Body of pancreas (tissue), 4 donors: ENCODE measurements around the gene P2RX4. TPM values are rescaled to one million over a fixed set of nuclear protein-coding genes. Genes with fewer than 3 reads are reported as not detected.

ENCODE experiments used
- ATAC-seq: fragments of 150-250 bp; one replicate; pipeline ENCODE4 v1.9.1; 2016
- DNase-seq, 4 donors: peaks; one replicate each; pipeline ENCODE4 v3.0.0-alpha.2; 2019
- H3K27ac ChIP-seq, 4 donors: fragments of 200-600 bp; sonication (generic); 1 replicate in 3 of 4; 2 replicates in 1 of 4; pipeline versions ENCODE4 v1.5.1 to v1.6.1; 2016 to 2019; ENCODE audit warnings: mild to moderate bottlenecking in 1 of 4, mixed read lengths in 1 of 4, moderate library complexity in 1 of 4
- H3K27me3 ChIP-seq, 2 donors: fragments of 200-600 bp; sonication (generic); one replicate each; pipeline ENCODE4 v1.6.0; 2016; ENCODE audit warnings: mild to moderate bottlenecking in 1 of 2
- H3K36me3 ChIP-seq, 2 donors: fragments of 200-600 bp; sonication (generic); replicated peaks in 1 of 2; 2 replicates each; pipeline ENCODE4 v1.5.1; 2016; ENCODE audit warnings: low read depth in 2 of 2; ENCODE audit not compliant: insufficient read depth in 1 of 2
- H3K4me1 ChIP-seq: fragments of 200-600 bp; sonication (generic); one replicate; pipeline ENCODE4 v1.6.0; 2016
- H3K4me3 ChIP-seq, 2 donors: fragments of 200-600 bp; sonication (generic); 1 replicate in 1 of 2; 2 replicates in 1 of 2; pipeline ENCODE4 v1.5.1; 2016 to 2019
- H3K9me3 ChIP-seq, 3 donors: fragments of 200-600 bp; sonication (generic); 1 replicate in 2 of 3; 2 replicates in 1 of 3; pipeline ENCODE4 v1.5.1; 2016
- CTCF ChIP-seq, 7 experiments: fragments of 450-650 bp in 4 of 7; fragments of 200-600 bp in 3 of 7; sonication (generic) in 3 of 7; IDR thresholded peaks; one replicate each; pipeline ENCODE4 v1.5.1; 2016 to 2019; ENCODE audit warnings: antibody characterized with exemption in 7 of 7
- POLR2A ChIP-seq, 3 donors: fragments of 450-650 bp; IDR thresholded peaks; one replicate each; pipeline ENCODE4 v1.6.1; 2016; ENCODE audit warnings: antibody characterized with exemption in 3 of 3, mild to moderate bottlenecking in 2 of 3
- WGBS, 2 donors: methylation state at CpG; one replicate each; pipeline ENCODE4 v1.1.5; 2017; 5-methylcytosine and 5-hydroxymethylcytosine counted together
- intact Hi-C: fragments of 100-400 bp; cut with DNase I; formaldehyde crosslinking; loops from one replicate; pipeline ENCODE4 v1.15.1; 2023
- total RNA-seq, 2 donors: library from RNA; depleted of rRNA; stranded (reverse); fragments of >200 nt; gene quantifications; one replicate each; pipeline ENCODE4 v1.1.0, GENCODE V29; 2016

The P2RX4 gene
- total RNA-seq, 2 donors from 2014 or later, result 50.1 to 58.1 TPM

GRCh38 chr12:121230538-121230907 lies 20.6 kb downstream of the P2RX4 start:
- H3K27ac ChIP-seq, result no peak overlapping the region
- intact Hi-C loops, result no loop called here

GRCh38 chr12:121232163-121232562 lies 22.2 kb downstream of the P2RX4 start:
- ATAC-seq, result no peak
- intact Hi-C loops, result no loop called here
- H3K9me3 ChIP-seq, result no peaks in the 10 kb centered on the region

More at GRCh38 chr12:121230538-121230907, 20.6 kb downstream of the P2RX4 start:
- Histone ChIP-seq H3K36me3 (peaks cover 0 to 11% of the 10 kb centered on the region in 2 donors), H3K4me1 (peaks cover 28% of the 10 kb centered on the region), H3K4me3 (no peak overlapping the region), H3K9me3 (no peaks in the 10 kb centered on the region), H3K27me3 (no peaks in the 10 kb centered on the region)
- no peak for DNase-seq
- 71 to 83% methylated on average over 10 to 12 of the region's 12 CpGs for WGBS, 2 donors
- no peak for ATAC-seq
- TF ChIP-seq POLR2A (IDR thresholded peaks at IDR 0.05), result no peak
- peak in 1 of 7 experiments; percentile 4 for TF ChIP-seq CTCF (IDR thresholded peaks at IDR 0.05)

GRCh38 chr12:121232977-121233627 lies 23.2 kb downstream of the P2RX4 start:
- H3K27me3 ChIP-seq, result no peaks in the 10 kb centered on the region
- intact Hi-C loops, result no loop called here
- ATAC-seq (no peak), DNase-seq (no peak)
- TF ChIP-seq CTCF (IDR thresholded peaks at IDR 0.05) (no peak), POLR2A (IDR thresholded peaks at IDR 0.05) (no peak)
- H3K36me3 ChIP-seq, result peaks cover 0 to 11% of the 10 kb centered on the region in 2 donors
- H3K4me1 ChIP-seq, result peaks cover 21% of the 10 kb centered on the region
- no peak overlapping the region for H3K27ac ChIP-seq
- H3K9me3 ChIP-seq, result no peaks in the 10 kb centered on the region
- 84 to 99% methylated on average over 7 to 14 of the region's 14 CpGs for WGBS, 2 donors
- no peak overlapping the region for H3K4me3 ChIP-seq

More at GRCh38 chr12:121232163-121232562, 22.2 kb downstream of the P2RX4 start:
- H3K27me3 ChIP-seq, result no peaks in the 10 kb centered on the region
- DNase-seq, result no peak
- WGBS, 2 donors, result 86 to 90% methylated on average over 14 to 15 of the region's 16 CpGs
- peaks cover 0 to 11% of the 10 kb centered on the region in 2 donors for H3K36me3 ChIP-seq
- no peak overlapping the region for H3K4me3 ChIP-seq
- H3K4me1 ChIP-seq, result peaks cover 21% of the 10 kb centered on the region
- TF ChIP-seq POLR2A (IDR thresholded peaks at IDR 0.05), result no peak
- no peak for TF ChIP-seq CTCF (IDR thresholded peaks at IDR 0.05)
- H3K27ac ChIP-seq, result no peak overlapping the region

GRCh38 chr12:121233628-121234020 lies 23.7 kb downstream of the P2RX4 start:
- intact Hi-C loops, result no loop called here
- no peak for DNase-seq
- Histone ChIP-seq H3K27ac (no peak overlapping the region), H3K4me1 (peaks cover 26% of the 10 kb centered on the region), H3K27me3 (no peaks in the 10 kb centered on the region), H3K36me3 (peaks cover 0 to 11% of the 10 kb centered on the region in 2 donors), H3K9me3 (no peaks in the 10 kb centered on the region), H3K4me3 (no peak overlapping the region)
- no peak for ATAC-seq
- TF ChIP-seq CTCF (IDR thresholded peaks at IDR 0.05) (no peak), POLR2A (IDR thresholded peaks at IDR 0.05) (no peak)
- WGBS, 2 donors, result 90% methylated on average over 4 to 11 of the region's 11 CpGs

DNA sequence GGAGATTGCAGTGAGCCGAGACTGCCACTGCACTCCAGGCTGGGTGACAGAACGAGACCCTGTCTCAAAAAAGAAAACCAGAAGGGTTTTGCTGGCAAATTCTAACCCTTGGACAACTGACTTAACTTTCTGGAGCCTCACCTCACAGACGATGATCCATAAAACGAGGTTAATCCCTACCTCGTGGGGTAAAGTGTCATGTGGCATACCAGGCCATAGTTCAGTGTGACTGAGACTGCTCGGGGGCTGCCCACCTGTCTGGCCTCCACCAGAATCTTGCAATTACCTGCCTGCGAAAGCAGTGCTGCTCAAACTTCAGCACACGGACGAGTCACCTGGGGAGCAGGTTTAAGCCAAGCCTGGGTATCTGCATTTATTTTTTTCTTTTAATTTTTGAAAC lies 26.8 kb downstream of the P2RX4 start:
- H3K36me3 ChIP-seq, result peaks cover 0 to 11% of the 10 kb centered on the region in 2 donors
- no peaks in the 10 kb centered on the region for H3K9me3 ChIP-seq
- H3K4me3 ChIP-seq, result no peak overlapping the region
- DNase-seq (no peak), ATAC-seq (no peak)
- TF ChIP-seq CTCF (IDR thresholded peaks at IDR 0.05) (no peak), POLR2A (IDR thresholded peaks at IDR 0.05) (no peak)
- H3K27me3 ChIP-seq, result no peaks in the 10 kb centered on the region
- WGBS, 2 donors, result 88 to 92% methylated on average over 9 of the region's 9 CpGs
- peak overlapping the region in 3 of 4 donors; percentile 58 for H3K27ac ChIP-seq
- intact Hi-C loops, result no loop called here
- H3K4me1 ChIP-seq, result peaks cover 27% of the 10 kb centered on the region
